ENCODE measurements around the gene KCNH1. TPM values are rescaled to one million over a fixed set of nuclear protein-coding genes. Genes with fewer than 3 reads are reported as not detected.

KCNH1 gene
- polyA plus RNA-seq, 1 of the 3 experiments (the other 2 are of a cell fraction): 0.08 TPM

DNA sequence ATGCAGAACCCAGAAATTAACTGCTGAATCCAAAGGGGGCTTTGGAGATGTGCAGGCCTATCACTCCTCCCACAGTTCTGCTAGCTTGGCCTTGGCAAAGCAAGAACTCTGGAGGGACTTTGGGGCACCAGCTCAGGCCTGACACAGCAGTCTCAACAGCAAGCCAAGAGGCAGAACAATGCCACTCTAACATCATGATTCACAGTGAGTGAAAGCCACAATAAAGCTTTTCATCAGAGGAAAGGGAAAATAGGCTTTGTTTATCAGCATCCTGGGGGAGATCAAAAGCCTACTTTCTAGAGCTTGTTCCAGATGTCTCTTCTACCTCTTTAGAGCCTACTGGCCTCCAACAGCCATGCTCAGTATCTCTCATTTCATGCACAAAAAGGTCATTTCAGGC lies 283.4 kb downstream of the KCNH1 start:
- POLR2A ChIA-PET: no interaction called here

More for the DNA sequence above, 283.4 kb downstream of the KCNH1 start:
- Histone ChIP-seq H3K4me3 (ENCODE audit: low read depth in 2 of 2, low read length in 1 of 2) (no peak overlapping the region), H3K4me2 (no peak overlapping the region), H3K9me3 (no peaks in the 10 kb centered on the region), H3F3A (replicated peaks; ENCODE audit: insufficient read depth) (no peaks in the 10 kb centered on the region), H4K20me1 (ENCODE audit: insufficient read depth) (no peaks in the 10 kb centered on the region), H3K27me3 (ENCODE audit: insufficient read depth) (no peaks in the 10 kb centered on the region), H3K36me3 (replicated peaks in 1 of 2; ENCODE audit: control insufficient read depth in 1 of 2, insufficient read depth in 2 of 2, low read length in 1 of 2) (no peaks in the 10 kb centered on the region), H2AFZ (ENCODE audit: low read depth) (no peak overlapping the region), H3K4me1 (ENCODE audit: control insufficient read depth in 1 of 2, insufficient read depth in 2 of 2, low read depth in 1 of 2, low read length in 1 of 2) (no peaks in the 10 kb centered on the region; a peak in 1 of 4 replicates), H3K9me2 (no peaks in the 10 kb centered on the region), H3K79me2 (ENCODE audit: insufficient read depth) (no peaks in the 10 kb centered on the region), H3K9ac (no peak overlapping the region), H3K27ac (ENCODE audit: low read depth in 2 of 2, low read length in 1 of 2) (no peak overlapping the region)
- CTCF ChIA-PET: interaction anchor here (0.9 to 3.2 kb wide), 5 partner anchors 10 to 283 kb away, joined by 3 to 8 read pairs (median 3); partner anchors contain the start of gene KCNH1
- TF ChIP-seq GATA2 (CRISPR knock-in tag; IDR thresholded peaks at IDR 0.05) (no peak), RXRA (IDR thresholded peaks at IDR 0.05; ENCODE audit: borderline replicate concordance, low read depth) (no peak), RFX5 (IDR thresholded peaks at IDR 0.05; ENCODE audit: low read length) (no peak), CHD2 (IDR thresholded peaks at IDR 0.05; ENCODE audit: low read length, partially characterized antibody) (no peak), ELF1 (IDR thresholded peaks at IDR 0.05) (no peak), EZH2phosphoT487 (IDR thresholded peaks at IDR 0.05; ENCODE audit: borderline replicate concordance, low read depth) (no peak), NRF1 (IDR thresholded peaks at IDR 0.05; ENCODE audit: low read depth, low read length) (no peak), MEF2A (IDR thresholded peaks at IDR 0.05; ENCODE audit: borderline replicate concordance, low read depth) (no peak)
- TF ChIP-seq, protein P1, sequence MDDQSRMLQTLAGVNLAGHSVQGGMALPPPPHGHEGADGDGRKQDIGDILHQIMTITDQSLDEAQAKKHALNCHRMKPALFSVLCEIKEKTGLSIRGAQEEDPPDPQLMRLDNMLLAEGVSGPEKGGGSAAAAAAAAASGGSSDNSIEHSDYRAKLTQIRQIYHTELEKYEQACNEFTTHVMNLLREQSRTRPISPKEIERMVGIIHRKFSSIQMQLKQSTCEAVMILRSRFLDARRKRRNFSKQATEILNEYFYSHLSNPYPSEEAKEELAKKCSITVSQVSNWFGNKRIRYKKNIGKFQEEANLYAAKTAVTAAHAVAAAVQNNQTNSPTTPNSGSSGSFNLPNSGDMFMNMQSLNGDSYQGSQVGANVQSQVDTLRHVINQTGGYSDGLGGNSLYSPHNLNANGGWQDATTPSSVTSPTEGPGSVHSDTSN (IDR thresholded peaks at IDR 0.05): no peak
- TF ChIP-seq, protein P2, sequence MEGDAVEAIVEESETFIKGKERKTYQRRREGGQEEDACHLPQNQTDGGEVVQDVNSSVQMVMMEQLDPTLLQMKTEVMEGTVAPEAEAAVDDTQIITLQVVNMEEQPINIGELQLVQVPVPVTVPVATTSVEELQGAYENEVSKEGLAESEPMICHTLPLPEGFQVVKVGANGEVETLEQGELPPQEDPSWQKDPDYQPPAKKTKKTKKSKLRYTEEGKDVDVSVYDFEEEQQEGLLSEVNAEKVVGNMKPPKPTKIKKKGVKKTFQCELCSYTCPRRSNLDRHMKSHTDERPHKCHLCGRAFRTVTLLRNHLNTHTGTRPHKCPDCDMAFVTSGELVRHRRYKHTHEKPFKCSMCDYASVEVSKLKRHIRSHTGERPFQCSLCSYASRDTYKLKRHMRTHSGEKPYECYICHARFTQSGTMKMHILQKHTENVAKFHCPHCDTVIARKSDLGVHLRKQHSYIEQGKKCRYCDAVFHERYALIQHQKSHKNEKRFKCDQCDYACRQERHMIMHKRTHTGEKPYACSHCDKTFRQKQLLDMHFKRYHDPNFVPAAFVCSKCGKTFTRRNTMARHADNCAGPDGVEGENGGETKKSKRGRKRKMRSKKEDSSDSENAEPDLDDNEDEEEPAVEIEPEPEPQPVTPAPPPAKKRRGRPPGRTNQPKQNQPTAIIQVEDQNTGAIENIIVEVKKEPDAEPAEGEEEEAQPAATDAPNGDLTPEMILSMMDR (IDR thresholded peaks at IDR 0.05): no peak
- TF ChIP-seq, protein P3, sequence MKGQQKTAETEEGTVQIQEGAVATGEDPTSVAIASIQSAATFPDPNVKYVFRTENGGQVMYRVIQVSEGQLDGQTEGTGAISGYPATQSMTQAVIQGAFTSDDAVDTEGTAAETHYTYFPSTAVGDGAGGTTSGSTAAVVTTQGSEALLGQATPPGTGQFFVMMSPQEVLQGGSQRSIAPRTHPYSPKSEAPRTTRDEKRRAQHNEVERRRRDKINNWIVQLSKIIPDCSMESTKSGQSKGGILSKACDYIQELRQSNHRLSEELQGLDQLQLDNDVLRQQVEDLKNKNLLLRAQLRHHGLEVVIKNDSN (IDR thresholded peaks at IDR 0.05; ENCODE audit: borderline replicate concordance, low read depth): no peak
- TF ChIP-seq, protein P4, sequence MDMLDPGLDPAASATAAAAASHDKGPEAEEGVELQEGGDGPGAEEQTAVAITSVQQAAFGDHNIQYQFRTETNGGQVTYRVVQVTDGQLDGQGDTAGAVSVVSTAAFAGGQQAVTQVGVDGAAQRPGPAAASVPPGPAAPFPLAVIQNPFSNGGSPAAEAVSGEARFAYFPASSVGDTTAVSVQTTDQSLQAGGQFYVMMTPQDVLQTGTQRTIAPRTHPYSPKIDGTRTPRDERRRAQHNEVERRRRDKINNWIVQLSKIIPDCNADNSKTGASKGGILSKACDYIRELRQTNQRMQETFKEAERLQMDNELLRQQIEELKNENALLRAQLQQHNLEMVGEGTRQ (IDR thresholded peaks at IDR 0.05; ENCODE audit: borderline replicate concordance, low read depth, low read length): no peak
- TF ChIP-seq, protein P5, sequence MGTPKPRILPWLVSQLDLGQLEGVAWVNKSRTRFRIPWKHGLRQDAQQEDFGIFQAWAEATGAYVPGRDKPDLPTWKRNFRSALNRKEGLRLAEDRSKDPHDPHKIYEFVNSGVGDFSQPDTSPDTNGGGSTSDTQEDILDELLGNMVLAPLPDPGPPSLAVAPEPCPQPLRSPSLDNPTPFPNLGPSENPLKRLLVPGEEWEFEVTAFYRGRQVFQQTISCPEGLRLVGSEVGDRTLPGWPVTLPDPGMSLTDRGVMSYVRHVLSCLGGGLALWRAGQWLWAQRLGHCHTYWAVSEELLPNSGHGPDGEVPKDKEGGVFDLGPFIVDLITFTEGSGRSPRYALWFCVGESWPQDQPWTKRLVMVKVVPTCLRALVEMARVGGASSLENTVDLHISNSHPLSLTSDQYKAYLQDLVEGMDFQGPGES (IDR thresholded peaks at IDR 0.05; ENCODE audit: low read depth, low read length): no peak
- TF ChIP-seq, protein P6, sequence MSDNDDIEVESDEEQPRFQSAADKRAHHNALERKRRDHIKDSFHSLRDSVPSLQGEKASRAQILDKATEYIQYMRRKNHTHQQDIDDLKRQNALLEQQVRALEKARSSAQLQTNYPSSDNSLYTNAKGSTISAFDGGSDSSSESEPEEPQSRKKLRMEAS (IDR thresholded peaks at IDR 0.05; ENCODE audit: low read depth): no peak
- DNase-seq: no peak
